Measurements from ENCODE around the gene ZFYVE21.

ZFYVE21 gene

DNA sequence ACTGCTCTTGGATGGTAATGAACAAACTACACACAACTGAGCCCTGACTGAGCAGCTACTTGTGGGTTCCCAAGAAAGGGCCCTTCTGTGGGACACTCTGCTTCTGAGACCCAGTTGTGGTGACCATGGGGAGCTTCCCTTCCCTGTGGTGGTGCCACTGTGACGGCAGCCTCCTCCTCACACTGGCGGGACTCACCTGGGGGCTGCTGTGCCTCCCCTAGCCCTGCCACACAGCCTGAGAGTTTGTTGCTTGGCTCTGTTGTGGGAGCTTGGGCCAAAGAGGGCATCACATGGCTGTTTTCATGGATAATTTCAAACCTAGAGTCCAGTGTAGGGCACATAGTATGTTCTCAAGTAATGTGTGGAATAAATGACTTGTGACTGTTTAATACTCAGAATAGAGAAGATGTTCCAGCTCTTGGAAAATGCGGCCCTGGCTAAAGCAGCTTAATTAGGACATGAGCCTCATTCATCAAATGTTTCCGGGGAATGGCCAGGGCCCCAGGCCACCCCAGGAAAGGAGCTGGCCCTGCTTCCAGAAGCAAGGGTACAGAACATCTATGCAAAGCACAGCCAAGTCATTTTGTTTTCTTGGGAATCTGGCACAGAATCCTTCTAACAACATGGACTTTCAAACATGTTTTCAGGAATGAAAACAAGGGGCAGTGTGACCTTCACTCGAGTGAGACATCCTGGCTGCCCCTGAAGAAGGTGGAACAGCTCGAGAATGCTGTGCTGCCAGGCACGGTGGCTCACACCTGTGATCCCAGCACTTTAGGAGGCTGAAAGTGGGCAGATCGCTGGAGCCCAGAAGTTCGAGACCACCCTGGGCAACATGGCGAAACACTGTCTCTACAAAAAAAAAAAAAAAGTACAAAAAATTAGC is 21.2 kb downstream of the ZFYVE21 start:
- Histone ChIP-seq H3K4me3 (replicated peaks; ENCODE audit: insufficient read depth, low read length) (no peak overlapping the region), H3K27me3 (ENCODE audit: insufficient read depth, poor library complexity, severe bottlenecking) (no peaks in the 10 kb centered on the region), H3K27ac (replicated peaks) (no peak overlapping the region)
- DNase-seq (ENCODE audit: low read depth in 1 of 2, low spot score in 1 of 2), result no peak
- TF ChIP-seq SPI1 (IDR thresholded peaks at IDR 0.05; ENCODE audit: borderline replicate concordance, low read depth) (no peak), GABPA (IDR thresholded peaks at IDR 0.05; ENCODE audit: low read depth) (no peak), POLR2AphosphoS5 (IDR thresholded peaks at IDR 0.05; ENCODE audit: low read depth) (no peak)
- TF ChIP-seq, protein P1, sequence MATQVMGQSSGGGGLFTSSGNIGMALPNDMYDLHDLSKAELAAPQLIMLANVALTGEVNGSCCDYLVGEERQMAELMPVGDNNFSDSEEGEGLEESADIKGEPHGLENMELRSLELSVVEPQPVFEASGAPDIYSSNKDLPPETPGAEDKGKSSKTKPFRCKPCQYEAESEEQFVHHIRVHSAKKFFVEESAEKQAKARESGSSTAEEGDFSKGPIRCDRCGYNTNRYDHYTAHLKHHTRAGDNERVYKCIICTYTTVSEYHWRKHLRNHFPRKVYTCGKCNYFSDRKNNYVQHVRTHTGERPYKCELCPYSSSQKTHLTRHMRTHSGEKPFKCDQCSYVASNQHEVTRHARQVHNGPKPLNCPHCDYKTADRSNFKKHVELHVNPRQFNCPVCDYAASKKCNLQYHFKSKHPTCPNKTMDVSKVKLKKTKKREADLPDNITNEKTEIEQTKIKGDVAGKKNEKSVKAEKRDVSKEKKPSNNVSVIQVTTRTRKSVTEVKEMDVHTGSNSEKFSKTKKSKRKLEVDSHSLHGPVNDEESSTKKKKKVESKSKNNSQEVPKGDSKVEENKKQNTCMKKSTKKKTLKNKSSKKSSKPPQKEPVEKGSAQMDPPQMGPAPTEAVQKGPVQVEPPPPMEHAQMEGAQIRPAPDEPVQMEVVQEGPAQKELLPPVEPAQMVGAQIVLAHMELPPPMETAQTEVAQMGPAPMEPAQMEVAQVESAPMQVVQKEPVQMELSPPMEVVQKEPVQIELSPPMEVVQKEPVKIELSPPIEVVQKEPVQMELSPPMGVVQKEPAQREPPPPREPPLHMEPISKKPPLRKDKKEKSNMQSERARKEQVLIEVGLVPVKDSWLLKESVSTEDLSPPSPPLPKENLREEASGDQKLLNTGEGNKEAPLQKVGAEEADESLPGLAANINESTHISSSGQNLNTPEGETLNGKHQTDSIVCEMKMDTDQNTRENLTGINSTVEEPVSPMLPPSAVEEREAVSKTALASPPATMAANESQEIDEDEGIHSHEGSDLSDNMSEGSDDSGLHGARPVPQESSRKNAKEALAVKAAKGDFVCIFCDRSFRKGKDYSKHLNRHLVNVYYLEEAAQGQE (IDR thresholded peaks at IDR 0.05; ENCODE audit: insufficient replicate concordance, low read depth), result no peak
- TF ChIP-seq, protein P2, sequence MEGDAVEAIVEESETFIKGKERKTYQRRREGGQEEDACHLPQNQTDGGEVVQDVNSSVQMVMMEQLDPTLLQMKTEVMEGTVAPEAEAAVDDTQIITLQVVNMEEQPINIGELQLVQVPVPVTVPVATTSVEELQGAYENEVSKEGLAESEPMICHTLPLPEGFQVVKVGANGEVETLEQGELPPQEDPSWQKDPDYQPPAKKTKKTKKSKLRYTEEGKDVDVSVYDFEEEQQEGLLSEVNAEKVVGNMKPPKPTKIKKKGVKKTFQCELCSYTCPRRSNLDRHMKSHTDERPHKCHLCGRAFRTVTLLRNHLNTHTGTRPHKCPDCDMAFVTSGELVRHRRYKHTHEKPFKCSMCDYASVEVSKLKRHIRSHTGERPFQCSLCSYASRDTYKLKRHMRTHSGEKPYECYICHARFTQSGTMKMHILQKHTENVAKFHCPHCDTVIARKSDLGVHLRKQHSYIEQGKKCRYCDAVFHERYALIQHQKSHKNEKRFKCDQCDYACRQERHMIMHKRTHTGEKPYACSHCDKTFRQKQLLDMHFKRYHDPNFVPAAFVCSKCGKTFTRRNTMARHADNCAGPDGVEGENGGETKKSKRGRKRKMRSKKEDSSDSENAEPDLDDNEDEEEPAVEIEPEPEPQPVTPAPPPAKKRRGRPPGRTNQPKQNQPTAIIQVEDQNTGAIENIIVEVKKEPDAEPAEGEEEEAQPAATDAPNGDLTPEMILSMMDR (IDR thresholded peaks at IDR 0.05; ENCODE audit: insufficient read depth, low read length), result no peak

DNA sequence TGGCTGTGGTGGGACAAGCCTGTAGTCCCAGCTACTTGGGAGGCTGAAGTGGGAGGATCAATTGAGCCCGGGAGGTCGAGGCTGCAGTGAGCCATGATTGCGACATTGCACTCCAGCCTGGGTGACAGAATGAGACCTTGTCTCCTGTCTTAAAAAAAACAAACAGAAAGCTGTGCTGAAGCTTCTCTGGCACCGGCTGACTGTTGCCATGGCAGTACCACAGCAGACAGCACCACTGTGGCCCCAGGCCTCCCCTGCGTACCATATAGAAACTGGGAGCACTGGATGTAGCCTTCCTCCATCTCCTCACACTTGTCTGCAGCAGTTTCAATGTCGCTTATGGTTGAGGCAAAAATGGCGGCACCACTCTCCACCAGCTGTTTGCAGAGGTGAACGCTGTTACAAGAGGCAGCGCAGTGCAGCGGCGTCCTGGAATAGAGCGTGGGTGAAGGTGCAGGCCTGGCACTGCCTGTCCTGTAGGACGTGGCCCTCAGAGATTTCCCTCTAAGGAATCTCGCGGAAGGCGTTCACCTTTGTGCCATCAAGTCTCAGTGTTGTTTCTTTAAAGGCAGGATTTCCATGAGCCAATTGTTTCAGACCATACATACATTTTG is 21.9 kb downstream of the ZFYVE21 start:
- TF ChIP-seq GABPA (IDR thresholded peaks at IDR 0.05; ENCODE audit: low read depth) (no peak), SPI1 (IDR thresholded peaks at IDR 0.05; ENCODE audit: borderline replicate concordance, low read depth) (no peak), POLR2AphosphoS5 (IDR thresholded peaks at IDR 0.05; ENCODE audit: low read depth) (no peak)
- TF ChIP-seq, protein P1 (IDR thresholded peaks at IDR 0.05; ENCODE audit: insufficient replicate concordance, low read depth), result no peak
- TF ChIP-seq, protein P2 (IDR thresholded peaks at IDR 0.05; ENCODE audit: insufficient read depth, low read length), result no peak
- no peak overlapping the region for H3K4me3 ChIP-seq (replicated peaks; ENCODE audit: insufficient read depth, low read length)

DNA sequence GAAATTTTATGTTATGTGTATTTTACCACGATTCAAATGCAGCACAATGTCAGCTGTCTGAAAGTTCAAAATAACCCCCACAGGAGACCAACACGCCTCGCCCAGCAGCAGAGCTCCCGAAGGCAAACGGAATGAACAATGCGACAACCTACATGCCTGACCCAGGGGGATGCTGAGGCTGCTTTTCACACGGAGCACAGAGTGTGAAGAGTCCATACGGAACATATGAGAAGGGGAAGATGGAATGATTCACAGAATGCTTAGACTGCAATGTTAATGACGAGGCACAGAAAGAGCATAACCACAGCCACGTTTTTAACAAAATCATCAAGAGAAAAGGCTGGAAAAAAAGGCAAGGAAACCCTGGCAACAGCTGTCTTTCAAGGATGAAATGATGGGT is 22.6 kb downstream of the ZFYVE21 start:
- Histone ChIP-seq H3K4me3 (replicated peaks; ENCODE audit: insufficient read depth, low read length) (no peak overlapping the region), H3K27ac (replicated peaks) (no peak overlapping the region), H3K27me3 (ENCODE audit: insufficient read depth, poor library complexity, severe bottlenecking) (no peaks in the 10 kb centered on the region)
- DNase-seq (ENCODE audit: low read depth in 1 of 2, low spot score in 1 of 2), result no peak
- no peak for TF ChIP-seq POLR2AphosphoS5 (IDR thresholded peaks at IDR 0.05; ENCODE audit: low read depth)
- TF ChIP-seq, protein P1 (IDR thresholded peaks at IDR 0.05; ENCODE audit: insufficient replicate concordance, low read depth), result no peak
- TF ChIP-seq GABPA (IDR thresholded peaks at IDR 0.05; ENCODE audit: low read depth), result no peak
- TF ChIP-seq SPI1 (IDR thresholded peaks at IDR 0.05; ENCODE audit: borderline replicate concordance, low read depth), result no peak
- TF ChIP-seq, protein P2 (IDR thresholded peaks at IDR 0.05; ENCODE audit: insufficient read depth, low read length), result no peak

More for the DNA sequence above, 21.9 kb downstream of the ZFYVE21 start:
- DNase-seq (ENCODE audit: low read depth in 1 of 2, low spot score in 1 of 2), result no peak
- Histone ChIP-seq H3K27ac (replicated peaks) (no peak overlapping the region), H3K27me3 (ENCODE audit: insufficient read depth, poor library complexity, severe bottlenecking) (no peaks in the 10 kb centered on the region)

Data from HL-60 (cell line).